Bronchial epithelial cell (primary cell): ENCODE data around the gene FSTL4. TPM values are rescaled to one million over a fixed set of nuclear protein-coding genes. Genes with fewer than 3 reads are reported as not detected.

Source experiments
- DNase-seq: peaks from one replicate; pipeline ENCODE4 v3.0.0-alpha.2; 2010; ENCODE audit warnings: low read depth
- FAIRE-seq: peaks from 2 replicates; lab custom pipeline; 2011; peaks lifted over from hg19 to GRCh38; lab: Jason Lieb, UNC
- H3K27me3 ChIP-seq: 2 replicates; pipeline ENCODE4 v1.5.1; 2011; ENCODE audit warnings: low read length; ENCODE audit not compliant: control insufficient read depth, insufficient read depth
- H3K36me3 ChIP-seq: 2 replicates; pipeline ENCODE4 v1.5.1; 2011; ENCODE audit warnings: low read length; ENCODE audit not compliant: control insufficient read depth, insufficient read depth
- H3K4me3 ChIP-seq: 2 replicates; pipeline ENCODE4 v1.5.1; 2011; ENCODE audit warnings: mild to moderate bottlenecking, low read depth, low read length, control low read depth
- CTCF ChIP-seq: IDR thresholded peaks from 2 replicates; pipeline ENCODE4 v1.5.1; 2011; ENCODE audit warnings: mild to moderate bottlenecking, moderate library complexity, low read length, control low read depth, inconsistent platforms; ENCODE audit not compliant: insufficient read depth, severe bottlenecking
- total RNA-seq: library from RNA; depleted of rRNA; stranded (reverse); fragments of >200 nt; gene quantifications from 2 replicates; pipeline ENCODE4 v1.2.1, GENCODE V29; 2014

The FSTL4 gene
- total RNA-seq, 1 donor from 2014 or later: not detected

- no peak for TF ChIP-seq CTCF
- Histone ChIP-seq H3K4me3 (no peak overlapping the region), H3K27me3 (no peaks in the 10 kb centered on the region), H3K36me3 (no peaks in the 10 kb centered on the region)
- DNase-seq: no peak
- no peak for FAIRE-seq
Observed at GRCh38 chr5:133534566-133534965, 77.8 kb downstream of the FSTL4 start.

GRCh38 chr5:133533541-133533940, 78.8 kb downstream of the FSTL4 start:
- H3K36me3 ChIP-seq: no peaks in the 10 kb centered on the region
- no peaks in the 10 kb centered on the region for H3K27me3 ChIP-seq
- no peak overlapping the region for H3K4me3 ChIP-seq
- no peak for TF ChIP-seq CTCF
- FAIRE-seq: no peak
- DNase-seq: no peak

- Histone ChIP-seq H3K36me3 (no peaks in the 10 kb centered on the region), H3K27me3 (no peaks in the 10 kb centered on the region), H3K4me3 (no peak overlapping the region)
- FAIRE-seq (no peak), DNase-seq (no peak)
- TF ChIP-seq CTCF: no peak
Observed at GRCh38 chr5:133531594-133531993, 80.7 kb downstream of the FSTL4 start.

GRCh38 chr5:133531178-133531577, 81.2 kb downstream of the FSTL4 start:
- H3K4me3 ChIP-seq: no peak overlapping the region
- FAIRE-seq (no peak), DNase-seq (no peak)
- no peaks in the 10 kb centered on the region for H3K27me3 ChIP-seq
- no peak for TF ChIP-seq CTCF
- no peaks in the 10 kb centered on the region for H3K36me3 ChIP-seq

- FAIRE-seq: no peak
- H3K4me3 ChIP-seq: no peak overlapping the region
- no peaks in the 10 kb centered on the region for H3K36me3 ChIP-seq
- no peak for TF ChIP-seq CTCF
- H3K27me3 ChIP-seq: no peaks in the 10 kb centered on the region
- no peak for DNase-seq
Observed at GRCh38 chr5:133530270-133530669, 82.1 kb downstream of the FSTL4 start.

GRCh38 chr5:133528841-133529240, 83.5 kb downstream of the FSTL4 start:
- H3K4me3 ChIP-seq: no peak overlapping the region
- no peak for TF ChIP-seq CTCF
- no peaks in the 10 kb centered on the region for H3K36me3 ChIP-seq
- H3K27me3 ChIP-seq: no peaks in the 10 kb centered on the region
- DNase-seq (no peak), FAIRE-seq (no peak)
